ENCODE results near the gene NEK1.

DNA sequence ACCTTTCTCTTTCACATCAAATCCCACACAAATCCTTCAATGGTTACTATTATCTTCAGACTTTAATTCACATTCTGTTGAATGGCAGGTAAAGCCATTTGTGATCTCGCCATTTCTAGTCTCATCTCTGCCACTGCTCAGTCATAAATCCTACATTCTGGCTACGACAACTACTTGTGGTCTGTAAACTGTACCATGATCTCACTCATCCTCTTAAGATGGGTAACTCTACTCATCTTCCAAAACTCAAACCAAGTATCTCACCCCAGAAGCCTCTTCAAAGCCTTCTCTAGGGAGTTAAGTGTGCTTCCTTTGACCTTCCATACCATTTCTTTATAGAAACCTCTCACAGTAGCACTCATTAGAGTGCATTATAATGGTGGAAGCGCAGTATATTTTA lies 101.8 kb downstream of the NEK1 start:
- TF ChIP-seq, protein P1, sequence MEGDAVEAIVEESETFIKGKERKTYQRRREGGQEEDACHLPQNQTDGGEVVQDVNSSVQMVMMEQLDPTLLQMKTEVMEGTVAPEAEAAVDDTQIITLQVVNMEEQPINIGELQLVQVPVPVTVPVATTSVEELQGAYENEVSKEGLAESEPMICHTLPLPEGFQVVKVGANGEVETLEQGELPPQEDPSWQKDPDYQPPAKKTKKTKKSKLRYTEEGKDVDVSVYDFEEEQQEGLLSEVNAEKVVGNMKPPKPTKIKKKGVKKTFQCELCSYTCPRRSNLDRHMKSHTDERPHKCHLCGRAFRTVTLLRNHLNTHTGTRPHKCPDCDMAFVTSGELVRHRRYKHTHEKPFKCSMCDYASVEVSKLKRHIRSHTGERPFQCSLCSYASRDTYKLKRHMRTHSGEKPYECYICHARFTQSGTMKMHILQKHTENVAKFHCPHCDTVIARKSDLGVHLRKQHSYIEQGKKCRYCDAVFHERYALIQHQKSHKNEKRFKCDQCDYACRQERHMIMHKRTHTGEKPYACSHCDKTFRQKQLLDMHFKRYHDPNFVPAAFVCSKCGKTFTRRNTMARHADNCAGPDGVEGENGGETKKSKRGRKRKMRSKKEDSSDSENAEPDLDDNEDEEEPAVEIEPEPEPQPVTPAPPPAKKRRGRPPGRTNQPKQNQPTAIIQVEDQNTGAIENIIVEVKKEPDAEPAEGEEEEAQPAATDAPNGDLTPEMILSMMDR (IDR thresholded peaks at IDR 0.05): no peak
- TF ChIP-seq POLR2A (IDR thresholded peaks at IDR 0.05): no peak
